ENCODE measurements around the gene HAUS3. TPM values are rescaled to one million over a fixed set of nuclear protein-coding genes. Genes with fewer than 3 reads are reported as not detected.

Gene HAUS3
- total and polyA plus RNA-seq, 2 of the 13 experiments (the other 11 are each of a cell fraction or from before 2014, with no cell fraction given): 3.9 to 12.6 TPM

- TF ChIP-seq BCLAF1 (IDR thresholded peaks at IDR 0.05) (no peak), ZNF777 (CRISPR knock-in tag; IDR thresholded peaks at IDR 0.05) (peak; percentile 83), ZNF512B (CRISPR knock-in tag; IDR thresholded peaks at IDR 0.05; ENCODE audit: borderline replicate concordance) (no peak), HDAC2 (CRISPR knock-in tag; IDR thresholded peaks at IDR 0.05) (no peak), MIXL1 (CRISPR knock-in tag; IDR thresholded peaks at IDR 0.05) (no peak), GATAD1 (CRISPR knock-in tag; IDR thresholded peaks at IDR 0.05) (peak; percentile 50; the same call in 1 of the 2 replicates), ZNF207 (IDR thresholded peaks at IDR 0.05; ENCODE audit: borderline replicate concordance) (no peak), ZNF33A (CRISPR knock-in tag; IDR thresholded peaks at IDR 0.05; ENCODE audit: borderline replicate concordance) (no peak), NFE2L2 (IDR thresholded peaks at IDR 0.05; ENCODE audit: low read length) (no peak), CEBPZ (IDR thresholded peaks at IDR 0.05; ENCODE audit: low read length) (no peak), ZNF619 (CRISPR knock-in tag; IDR thresholded peaks at IDR 0.05) (no peak), MYC (CRISPR knock-in tag; IDR thresholded peaks at IDR 0.05; ENCODE audit: borderline replicate concordance) (peak; percentile 52; the same call in 1 of the 2 replicates), SALL2 (CRISPR knock-in tag; IDR thresholded peaks at IDR 0.05) (peak; percentile 89), ZBTB21 (CRISPR knock-in tag; IDR thresholded peaks at IDR 0.05) (no peak), BRF2 (CRISPR knock-in tag; IDR thresholded peaks at IDR 0.05) (peak; percentile 65), SP4 (CRISPR knock-in tag; IDR thresholded peaks at IDR 0.05) (peak; percentile 72), PATZ1 (CRISPR knock-in tag; IDR thresholded peaks at IDR 0.05) (peak; percentile 81)
Measured at GRCh38 chr4:2262145-2262943, 20.4 kb upstream of the HAUS3 start (continued).

All from HepG2 (cell line).